H1 (cell line): ENCODE measurements around the gene NTPCR. TPM values are rescaled to one million over a fixed set of nuclear protein-coding genes. Genes with fewer than 3 reads are reported as not detected.

Experiments used
- ATF2 ChIP-seq: IDR thresholded peaks from 2 replicates; pipeline ENCODE4 v1.6.1; 2012; ENCODE audit warnings: low read length, inconsistent platforms
- CBX8 ChIP-seq: fragments of 300-800, 300-1000 bp; sonication (generic); IDR thresholded peaks from 2 replicates; pipeline ENCODE4 v1.7.1; 2016; ENCODE audit warnings: low read depth, low read length, borderline replicate concordance
- CREB1 ChIP-seq: IDR thresholded peaks from 2 replicates; pipeline ENCODE4 v1.6.1; 2012; ENCODE audit warnings: inconsistent platforms
- JUN ChIP-seq: IDR thresholded peaks from 2 replicates; pipeline ENCODE4 v1.6.1; 2011; ENCODE audit warnings: low read depth, mild to moderate bottlenecking, improper control_type of control experiment, low read length
- RXRA ChIP-seq: IDR thresholded peaks from 2 replicates; pipeline ENCODE4 v1.6.1; 2011; ENCODE audit warnings: low read depth, mild to moderate bottlenecking, low read length, moderate library complexity; ENCODE audit not compliant: insufficient read depth
- SAP30 ChIP-seq: fragments of 300-600 bp; sonication (generic); IDR thresholded peaks from 2 replicates; pipeline ENCODE4 v1.7.1; 2012; ENCODE audit warnings: low read length, moderate library complexity, mild to moderate bottlenecking, inconsistent platforms; ENCODE audit not compliant: insufficient read depth, insufficient replicate concordance
- polyA plus RNA-seq, 7 experiments: library from polyadenylated mRNA; depleted of rRNA in 3 of 7; stranded (reverse) in 5 of 7; unstranded in 2 of 7; fragments of >200 nt in 5 of 7; fragments of 200-250 nt in 2 of 7; gene quantifications; 1 replicate in 5 of 7; 2 replicates in 1 of 7; 4 replicates in 1 of 7; pipeline versions ENCODE4 v1.2.1 to v1.2.3, GENCODE V29; 2011 to 2013; ENCODE audit warnings: missing spikeins in 2 of 7, mixed read lengths in 2 of 7
- total RNA-seq: library from RNA; stranded (reverse); fragmentation: NEBNext Ultra II Directional; extraction: Animal tissue kit (Norgen Biotek cat#: 25700); gene quantifications from 2 replicates; pipeline ENCODE4 v1.2.1, GENCODE V29; 2021

The NTPCR gene
- total and polyA plus RNA-seq, 2 of the 8 experiments (the other 6 are each of a cell fraction or from before 2014, with no cell fraction given) = 22.6 to 73.1 TPM

- no peak for TF ChIP-seq JUN
- TF ChIP-seq RXRA = no peak
- TF ChIP-seq ATF2 = no peak
- no peak for TF ChIP-seq SAP30
- TF ChIP-seq CREB1 = no peak
- no peak for TF ChIP-seq CBX8
Measured at GRCh38 chr1:232998646-232999045, 48.2 kb downstream of the NTPCR start (continued).
